Motor neuron (in vitro differentiated cells): Measurements from ENCODE around the gene FNDC3B. TPM values are rescaled to one million over a fixed set of nuclear protein-coding genes. Genes with fewer than 3 reads are reported as not detected.

ENCODE experiments used
- ATAC-seq, 8 experiments: fragments of 200-7000 bp; cut with Tn5 transposase; replicated peaks in 6 of 8; 2 replicates each; pipeline ENCODE4 v1.8.0; 2021; ENCODE audit warnings: mild to moderate bottlenecking in 8 of 8, moderate library complexity in 8 of 8
- H3K27ac ChIP-seq, 2 donors: fragments of 250-450 bp; sonication (Bioruptor Pico); 2 replicates each; pipeline ENCODE4 v1.9.0; 2021; ENCODE audit warnings: antibody characterized with exemption in 2 of 2, mild to moderate bottlenecking in 2 of 2, moderate library complexity in 1 of 2
- H3K4me1 ChIP-seq, 2 donors: fragments of 250-450 bp; sonication (Bioruptor Pico); replicated peaks in 1 of 2; 2 replicates each; pipeline ENCODE4 v1.6.1; 2021; ENCODE audit warnings: antibody characterized with exemption in 2 of 2, mild to moderate bottlenecking in 2 of 2, moderate library complexity in 1 of 2
- H3K4me3 ChIP-seq, 5 donors: fragments of 250-450 bp; sonication (Bioruptor Pico); 2 replicates each; pipeline ENCODE4 v1.9.0; 2021; ENCODE audit warnings: antibody characterized with exemption in 5 of 5, mild to moderate bottlenecking in 5 of 5, moderate library complexity in 4 of 5
- WGBS, 10 experiments: fragments of 450-650 bp; shearing (Covaris generic); methylation state at CpG; one replicate each; pipeline ENCODE4 v1.0.0; 2022; 5-methylcytosine and 5-hydroxymethylcytosine counted together
- in situ Hi-C, 9 experiments: fragments of 400-800 bp; cut with MboI; loops; one replicate each; pipeline ENCODE4 v1.15.0; 2021; ENCODE audit warnings: low sequenced_read_pairs in 9 of 9, low pct_unique_long_range_greater_than_20kb in 2 of 9; ENCODE audit not compliant: unreplicated experiment in 9 of 9
- total RNA-seq, 8 experiments: library from RNA; unstranded; fragments of 300-600 nt; gene quantifications; 2 replicates each; pipeline versions ENCODE4 v1.2.3 to v1.2.4, GENCODE V29; 2022

Gene FNDC3B
- total RNA-seq, 8 experiments from 2014 or later, result 12.4 to 77.0 (median 36.6) TPM

- Histone ChIP-seq H3K4me3 (no peak overlapping the region), H3K4me1 (no peaks in the 10 kb centered on the region), H3K27ac (no peak overlapping the region)
- WGBS, 10 experiments, result 68 to 97% (median 95%) methylated on average over 2 to 5 of the region's 5 CpGs; no CpG with 5 or more reads in 7 of the 10 experiments
- in situ Hi-C loops, result no loop called here
- no peak for ATAC-seq
These were observed 301.2 kb downstream of the FNDC3B start for GRCh38 chr3:172340583-172340982.

- ATAC-seq, result peak in 6 of 8 experiments; percentile 41 to 72 (median 56)
- no peak overlapping the region for H3K27ac ChIP-seq
- WGBS, 10 experiments, result 0 to 80% (median 45%) methylated on average over 1 to 4 of the region's 4 CpGs; no CpG with 5 or more reads in 1 of the 10 experiments
- in situ Hi-C loops, result no loop called here
- no peak overlapping the region for H3K4me3 ChIP-seq
- no peaks in the 10 kb centered on the region for H3K4me1 ChIP-seq
These were observed 302.2 kb downstream of the FNDC3B start for GRCh38 chr3:172341482-172342059.

- Histone ChIP-seq H3K4me3 (no peak overlapping the region), H3K27ac (no peak overlapping the region), H3K4me1 (no peaks in the 10 kb centered on the region)
- no peak for ATAC-seq
- in situ Hi-C loops, result no loop called here
- WGBS, 10 experiments, result 40 to 100% (median 100%) methylated on average over 1 to 3 of the region's 3 CpGs; no CpG with 5 or more reads in 3 of the 10 experiments
These were observed 302.8 kb downstream of the FNDC3B start for GRCh38 chr3:172342097-172342659.

GRCh38 chr3:172343117-172343516 lies 303.7 kb downstream of the FNDC3B start:
- in situ Hi-C loops, result no loop called here
- no peak overlapping the region for H3K27ac ChIP-seq
- no peak overlapping the region for H3K4me3 ChIP-seq
- no peak for ATAC-seq
- no peaks in the 10 kb centered on the region for H3K4me1 ChIP-seq
- 90 to 100% (median 100%) methylated on average over 1 to 3 of the region's 3 CpGs; no CpG with 5 or more reads in 1 of the 10 experiments for WGBS, 10 experiments

GRCh38 chr3:172343979-172344378 lies 304.6 kb downstream of the FNDC3B start:
- 73 to 100% (median 94%) methylated on average over 2 to 12 of the region's 12 CpGs; no CpG with 5 or more reads in 1 of the 10 experiments for WGBS, 10 experiments
- in situ Hi-C loops, result no loop called here
- H3K27ac ChIP-seq, result no peak overlapping the region
- no peaks in the 10 kb centered on the region for H3K4me1 ChIP-seq
- ATAC-seq, result no peak
- H3K4me3 ChIP-seq, result no peak overlapping the region

GRCh38 chr3:172346161-172346560 lies 306.8 kb downstream of the FNDC3B start:
- in situ Hi-C loops, result no loop called here
- 50 to 100% (median 80%) methylated on average over 1 to 3 of the region's 3 CpGs; no CpG with 5 or more reads in 4 of the 10 experiments for whole genome bisulfite sequencing, 10 experiments
- Histone ChIP-seq H3K4me3 (no peak overlapping the region), H3K27ac (no peak overlapping the region), H3K4me1 (no peaks in the 10 kb centered on the region)
- no peak for ATAC-seq

GRCh38 chr3:172347895-172348679 lies 308.7 kb downstream of the FNDC3B start:
- H3K27ac ChIP-seq, result no peak overlapping the region
- no peak for ATAC-seq
- H3K4me1 ChIP-seq, result no peaks in the 10 kb centered on the region
- 82 to 100% (median 94%) methylated on average over 1 to 3 of the region's 3 CpGs; no CpG with 5 or more reads in 2 of the 10 experiments for WGBS, 10 experiments
- H3K4me3 ChIP-seq, result no peak overlapping the region
- in situ Hi-C loops, result no loop called here

GRCh38 chr3:172351895-172352466 lies 312.6 kb downstream of the FNDC3B start:
- WGBS, 10 experiments, result 81 to 100% (median 96%) methylated on average over 3 to 9 of the region's 9 CpGs
- in situ Hi-C loops, result no loop called here
- no peak overlapping the region for H3K27ac ChIP-seq
- no peak overlapping the region for H3K4me3 ChIP-seq
- no peak for ATAC-seq
- no peaks in the 10 kb centered on the region for H3K4me1 ChIP-seq

GRCh38 chr3:172352786-172353185 lies 313.4 kb downstream of the FNDC3B start:
- no peak for ATAC-seq
- Histone ChIP-seq H3K4me1 (no peaks in the 10 kb centered on the region), H3K4me3 (no peak overlapping the region), H3K27ac (no peak overlapping the region)
- 83 to 100% (median 96%) methylated on average over 1 to 7 of the region's 10 CpGs; no CpG with 5 or more reads in 3 of the 10 experiments for WGBS, 10 experiments
- in situ Hi-C loops, result no loop called here

GRCh38 chr3:172354931-172355499 lies 315.6 kb downstream of the FNDC3B start:
- Histone ChIP-seq H3K4me3 (no peak overlapping the region), H3K27ac (no peak overlapping the region), H3K4me1 (no peaks in the 10 kb centered on the region)
- no peak for ATAC-seq
- in situ Hi-C loops, result no loop called here
- WGBS, 10 experiments, result 88 to 100% (median 93%) methylated on average over 1 to 3 of the region's 3 CpGs; no CpG with 5 or more reads in 1 of the 10 experiments

GRCh38 chr3:172355836-172356235 lies 316.5 kb downstream of the FNDC3B start:
- ATAC-seq, result peak in 5 of 8 experiments; percentile 25 to 79 (median 39)
- no peak overlapping the region for H3K4me3 ChIP-seq
- 71 to 100% (median 96%) methylated on average over 1 to 2 of the region's 2 CpGs; no CpG with 5 or more reads in 6 of the 10 experiments for WGBS, 10 experiments
- in situ Hi-C loops, result no loop called here
- H3K27ac ChIP-seq, result no peak overlapping the region
- no peaks in the 10 kb centered on the region for H3K4me1 ChIP-seq

- no peaks in the 10 kb centered on the region for H3K4me1 ChIP-seq
- WGBS, 10 experiments, result 90 to 100% (median 100%) methylated on average over 1 to 5 of the region's 5 CpGs; no CpG with 5 or more reads in 3 of the 10 experiments
- in situ Hi-C loops, result no loop called here
- no peak overlapping the region for H3K4me3 ChIP-seq
- ATAC-seq, result no peak
- H3K27ac ChIP-seq, result no peak overlapping the region
These were observed 317.0 kb downstream of the FNDC3B start for GRCh38 chr3:172356427-172356826.
